Uterus (tissue), 4 donors: ENCODE data around the gene TMPRSS9. TPM values are rescaled to one million over a fixed set of nuclear protein-coding genes. Genes with fewer than 3 reads are reported as not detected.

ENCODE experiments used
- DNase-seq, 2 donors: peaks; one replicate each; pipeline ENCODE4 v3.0.0-alpha.2; 2019 to 2020
- H3K27ac ChIP-seq, 2 donors: fragments of 200-600 bp; sonication (generic); 1 replicate in 1 of 2; 2 replicates in 1 of 2; pipeline ENCODE4 v1.5.1; 2016 to 2018
- H3K27me3 ChIP-seq, 2 donors: fragments of 200-600 bp; sonication (generic); one replicate each; pipeline ENCODE4 v1.5.1; 2018 to 2019; ENCODE audit warnings: control low read depth in 1 of 2
- H3K36me3 ChIP-seq, 2 donors: fragments of 200-600 bp; sonication (generic); one replicate each; pipeline ENCODE4 v1.5.1; 2019; ENCODE audit warnings: control low read depth in 1 of 2
- H3K4me1 ChIP-seq, 2 donors: fragments of 200-600 bp; sonication (generic); one replicate each; pipeline ENCODE4 v1.5.1; 2018 to 2019; ENCODE audit warnings: control low read depth in 1 of 2
- H3K4me3 ChIP-seq, 2 donors: fragments of 200-600 bp; sonication (generic); 1 replicate in 1 of 2; 2 replicates in 1 of 2; pipeline ENCODE4 v1.5.1; 2018 to 2019; ENCODE audit warnings: mild to moderate bottlenecking in 1 of 2
- H3K9me3 ChIP-seq, 2 donors: fragments of 200-600 bp; sonication (generic); one replicate each; pipeline ENCODE4 v1.5.1; 2019; ENCODE audit warnings: control low read depth in 1 of 2
- CTCF ChIP-seq, 4 experiments: fragments of 200-600 bp in 2 of 4; fragments of 450-650 bp in 2 of 4; sonication (generic) in 2 of 4; IDR thresholded peaks; one replicate each; pipeline ENCODE4 v1.5.1; 2016 to 2019; ENCODE audit warnings: antibody characterized with exemption in 4 of 4, mild to moderate bottlenecking in 2 of 4, moderate library complexity in 1 of 4
- POLR2A ChIP-seq, 2 donors: fragments of 450-650 bp; IDR thresholded peaks; one replicate each; pipeline ENCODE4 v1.6.1; 2016; ENCODE audit warnings: antibody characterized with exemption in 2 of 2, mild to moderate bottlenecking in 1 of 2, moderate library complexity in 1 of 2
- intact Hi-C: fragments of 100-400 bp; cut with DNase I; formaldehyde crosslinking; loops from one replicate; pipeline ENCODE4 v1.15.1; 2023; ENCODE audit warnings: low total_unique reads
- total RNA-seq, 4 donors: library from RNA; depleted of rRNA in 3 of 4; stranded (reverse); fragments of >200 nt in 3 of 4; gene quantifications; one replicate each; pipeline versions ENCODE4 v1.1.0 to v1.2.4, GENCODE V29; 2014 to 2023
- donor health status: DM: yes; HTN: yes; CAD: no.

Gene TMPRSS9
- total RNA-seq, 4 donors from 2014 or later, result 0.69 TPM; not detected in 3

GRCh38 chr19:2398735-2399305 is 38.8 kb downstream of the TMPRSS9 start:
- Histone ChIP-seq H3K27me3 (no peaks in the 10 kb centered on the region), H3K27ac (no peak overlapping the region), H3K36me3 (no peaks in the 10 kb centered on the region), H3K9me3 (no peaks in the 10 kb centered on the region), H3K4me1 (no peaks in the 10 kb centered on the region), H3K4me3 (no peak overlapping the region)
- DNase-seq, result no peak
- TF ChIP-seq POLR2A (IDR thresholded peaks at IDR 0.05) (no peak), CTCF (IDR thresholded peaks at IDR 0.05) (no peak)
- intact Hi-C loops, result no loop called here

GRCh38 chr19:2399582-2399981 is 39.5 kb downstream of the TMPRSS9 start:
- TF ChIP-seq POLR2A (IDR thresholded peaks at IDR 0.05) (no peak), CTCF (IDR thresholded peaks at IDR 0.05) (no peak)
- Histone ChIP-seq H3K27me3 (no peaks in the 10 kb centered on the region), H3K9me3 (no peaks in the 10 kb centered on the region), H3K36me3 (no peaks in the 10 kb centered on the region), H3K4me3 (no peak overlapping the region), H3K27ac (no peak overlapping the region), H3K4me1 (no peaks in the 10 kb centered on the region)
- no peak for DNase-seq
- intact Hi-C loops, result no loop called here

- H3K9me3 ChIP-seq, result no peaks in the 10 kb centered on the region
- no peak overlapping the region for H3K27ac ChIP-seq
- no peaks in the 10 kb centered on the region for H3K27me3 ChIP-seq
- no peaks in the 10 kb centered on the region for H3K36me3 ChIP-seq
- DNase-seq, result no peak
- TF ChIP-seq CTCF (IDR thresholded peaks at IDR 0.05), result no peak
- intact Hi-C loops, result no loop called here
- H3K4me1 ChIP-seq, result no peaks in the 10 kb centered on the region
- no peak overlapping the region for H3K4me3 ChIP-seq
Observed at GRCh38 chr19:2408247-2408646, 48.2 kb downstream of the TMPRSS9 start.

- H3K27ac ChIP-seq, result no peak overlapping the region
- no peak overlapping the region for H3K4me3 ChIP-seq
- H3K27me3 ChIP-seq, result no peaks in the 10 kb centered on the region
- H3K4me1 ChIP-seq, result no peaks in the 10 kb centered on the region
- no peak for TF ChIP-seq POLR2A (IDR thresholded peaks at IDR 0.05)
- TF ChIP-seq CTCF (IDR thresholded peaks at IDR 0.05), result no peak
- no peaks in the 10 kb centered on the region for H3K9me3 ChIP-seq
- no peaks in the 10 kb centered on the region for H3K36me3 ChIP-seq
- intact Hi-C loops, result no loop called here
- no peak for DNase-seq
Observed at GRCh38 chr19:2409352-2409912, 49.4 kb downstream of the TMPRSS9 start.

- Histone ChIP-seq H3K27me3 (no peaks in the 10 kb centered on the region), H3K36me3 (no peaks in the 10 kb centered on the region), H3K9me3 (no peaks in the 10 kb centered on the region), H3K4me1 (no peaks in the 10 kb centered on the region), H3K27ac (no peak overlapping the region), H3K4me3 (no peak overlapping the region)
- TF ChIP-seq CTCF (IDR thresholded peaks at IDR 0.05) (no peak), POLR2A (IDR thresholded peaks at IDR 0.05) (no peak)
- intact Hi-C loops, result no loop called here
- no peak for DNase-seq
Observed at GRCh38 chr19:2410023-2410422, 50.0 kb downstream of the TMPRSS9 start.
